NCI-H2171 treated with DMSO at 0.1 percent for 48 hours (cell line): ENCODE results near the gene CDH13.

Source experiments
- DNase-seq: peaks from one replicate; lab custom pipeline; 2025; lab: John Stamatoyannopoulos, UW

The CDH13 gene

GRCh38 chr16:83248735-83249463, 622.1 kb downstream of the CDH13 start:
- DNase-seq = no peak

- DNase-seq = no peak
These were observed 626.8 kb downstream of the CDH13 start for GRCh38 chr16:83253521-83253920.

GRCh38 chr16:83258366-83258928, 631.7 kb downstream of the CDH13 start:
- DNase-seq = no peak

- DNase-seq = no peak
These were observed 640.2 kb downstream of the CDH13 start for GRCh38 chr16:83266848-83267553.

GRCh38 chr16:83268169-83268568, 641.4 kb downstream of the CDH13 start:
- no peak for DNase-seq

- no peak for DNase-seq
These were observed 642.3 kb downstream of the CDH13 start for GRCh38 chr16:83269048-83269447.

GRCh38 chr16:83269541-83269940, 642.8 kb downstream of the CDH13 start:
- DNase-seq = no peak

- DNase-seq = no peak
These were observed 643.3 kb downstream of the CDH13 start for GRCh38 chr16:83270061-83270460.

GRCh38 chr16:83270640-83271039, 643.9 kb downstream of the CDH13 start:
- DNase-seq = no peak

GRCh38 chr16:83271123-83271522, 644.4 kb downstream of the CDH13 start:
- DNase-seq = no peak

GRCh38 chr16:83271970-83272575, 645.3 kb downstream of the CDH13 start:
- no peak for DNase-seq

GRCh38 chr16:83272843-83273242, 646.1 kb downstream of the CDH13 start:
- DNase-seq = no peak

- no peak for DNase-seq
These were observed 646.9 kb downstream of the CDH13 start for GRCh38 chr16:83273504-83274173.

- DNase-seq = no peak
These were observed 652.5 kb downstream of the CDH13 start for GRCh38 chr16:83279251-83279650.

- no peak for DNase-seq
These were observed 659.2 kb downstream of the CDH13 start for GRCh38 chr16:83285921-83286320.

- no peak for DNase-seq
These were observed 669.7 kb downstream of the CDH13 start for GRCh38 chr16:83296505-83296904.

GRCh38 chr16:83298541-83298940, 671.8 kb downstream of the CDH13 start:
- DNase-seq = no peak

- no peak for DNase-seq
These were observed 673.6 kb downstream of the CDH13 start for GRCh38 chr16:83300326-83300725.

GRCh38 chr16:83301971-83302370, 675.2 kb downstream of the CDH13 start:
- DNase-seq = no peak

- DNase-seq = no peak
These were observed 676.1 kb downstream of the CDH13 start for GRCh38 chr16:83302853-83303252.

- no peak for DNase-seq
These were observed 678.3 kb downstream of the CDH13 start for GRCh38 chr16:83305092-83305491.

GRCh38 chr16:83306961-83307593, 680.3 kb downstream of the CDH13 start:
- no peak for DNase-seq
